Measurements from ENCODE around the gene MYL10.

MYL10 gene

DNA sequence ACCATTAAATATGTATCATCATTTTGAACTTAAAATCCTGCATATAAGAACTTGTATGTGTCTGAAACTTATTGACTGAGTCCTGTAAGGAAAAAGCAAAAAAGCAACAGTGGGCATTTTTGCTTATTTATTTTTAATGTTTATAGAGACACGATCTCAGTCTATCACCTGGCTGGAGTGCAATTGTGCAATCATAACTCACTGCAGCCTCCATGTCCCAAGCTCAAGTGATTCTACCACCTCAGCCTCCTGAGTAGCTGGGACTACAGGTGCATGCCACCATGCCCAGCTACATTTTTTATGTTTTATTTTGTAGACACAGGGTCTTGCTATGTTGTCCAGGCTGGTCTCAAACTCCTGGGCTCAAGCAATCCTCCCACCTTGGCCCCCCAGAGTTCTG lies 32.2 kb downstream of the MYL10 start:
- DNase-seq (ENCODE audit: low read depth) = no peak

DNA sequence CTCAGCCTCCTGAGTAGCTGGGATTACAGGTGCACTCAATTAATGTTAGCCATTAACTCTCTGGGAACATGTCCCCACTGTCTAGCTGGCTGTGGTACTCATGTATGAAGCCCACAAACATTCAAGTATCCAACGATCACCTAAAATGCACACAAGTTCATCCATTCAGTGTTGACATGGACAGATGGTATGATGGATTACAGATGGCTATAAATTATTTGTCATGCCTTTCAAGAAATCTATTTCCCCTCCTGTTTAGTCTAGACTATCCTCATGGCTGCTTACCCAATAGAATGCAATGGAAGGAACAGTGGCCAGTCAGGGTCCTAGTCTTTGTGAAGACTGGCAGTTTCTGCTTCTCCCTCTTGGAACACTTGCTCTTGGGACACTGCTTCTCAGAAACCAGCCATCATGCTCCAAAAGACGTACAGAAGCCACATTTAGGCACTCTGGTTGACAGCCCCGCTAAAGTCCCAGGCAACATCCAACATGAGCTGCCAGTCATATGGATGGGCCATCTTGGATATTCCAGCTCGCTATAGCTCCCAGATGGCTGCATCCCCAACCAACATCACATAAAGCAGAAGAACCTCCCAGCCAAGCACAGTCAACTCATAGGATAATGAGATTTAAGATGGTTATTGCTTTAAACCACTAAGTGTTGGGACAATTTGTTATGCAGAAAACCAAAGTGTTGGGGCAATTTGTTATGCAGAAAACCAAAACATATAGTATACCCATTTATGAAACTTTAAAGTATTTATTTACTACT lies 33.1 kb downstream of the MYL10 start:
- no peak for DNase-seq (ENCODE audit: low read depth)

- no peak for DNase-seq (ENCODE audit: low read depth)
Measured at GRCh38 chr7:101595246-101595645, 33.9 kb downstream of the MYL10 start.

DNA sequence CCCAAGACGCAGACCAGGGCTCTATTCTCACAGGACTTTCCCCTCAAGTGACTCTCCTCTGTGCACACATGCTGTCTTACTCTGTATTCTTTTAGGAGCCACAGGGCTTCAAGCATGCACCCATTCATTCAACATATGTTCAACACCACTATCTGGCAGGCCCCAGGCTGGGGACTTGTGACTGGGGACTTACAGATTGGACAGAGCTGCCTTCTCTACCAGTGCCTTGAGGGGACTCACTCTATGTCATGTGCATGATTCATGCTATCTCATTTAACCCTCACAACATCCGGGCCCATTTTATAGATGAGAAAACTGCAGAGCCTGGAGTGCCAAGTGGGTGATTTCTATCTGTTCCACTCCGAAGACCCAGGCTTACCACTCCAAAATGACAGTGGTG lies 34.3 kb downstream of the MYL10 start:
- no peak for DNase-seq (ENCODE audit: low read depth)

DNA sequence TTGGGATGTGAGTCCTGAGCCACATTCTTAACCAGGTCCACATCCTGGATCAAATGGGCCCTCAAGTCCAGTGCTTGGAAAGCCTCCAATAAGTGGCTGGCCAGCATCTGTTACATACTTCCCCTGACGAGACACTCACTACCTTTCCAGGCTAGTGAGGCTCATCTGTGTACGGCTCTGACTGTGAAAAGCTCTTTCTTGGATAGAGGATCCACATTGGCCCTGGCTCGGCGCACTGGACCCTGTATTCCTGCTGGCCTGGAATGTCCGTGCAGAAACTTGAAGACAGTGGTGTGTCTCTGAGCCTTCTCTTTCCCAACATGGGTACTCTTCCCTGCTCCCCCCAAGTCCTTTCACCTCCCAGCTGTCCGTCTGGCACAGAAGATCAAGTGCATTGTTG lies 35.5 kb downstream of the MYL10 start:
- DNase-seq (ENCODE audit: low read depth) = no peak

GRCh38 chr7:101591504-101591903 lies 37.6 kb downstream of the MYL10 start:
- no peak for DNase-seq (ENCODE audit: low read depth)

- DNase-seq (ENCODE audit: low read depth) = no peak
Measured at GRCh38 chr7:101590663-101591435, 38.2 kb downstream of the MYL10 start.

DNA sequence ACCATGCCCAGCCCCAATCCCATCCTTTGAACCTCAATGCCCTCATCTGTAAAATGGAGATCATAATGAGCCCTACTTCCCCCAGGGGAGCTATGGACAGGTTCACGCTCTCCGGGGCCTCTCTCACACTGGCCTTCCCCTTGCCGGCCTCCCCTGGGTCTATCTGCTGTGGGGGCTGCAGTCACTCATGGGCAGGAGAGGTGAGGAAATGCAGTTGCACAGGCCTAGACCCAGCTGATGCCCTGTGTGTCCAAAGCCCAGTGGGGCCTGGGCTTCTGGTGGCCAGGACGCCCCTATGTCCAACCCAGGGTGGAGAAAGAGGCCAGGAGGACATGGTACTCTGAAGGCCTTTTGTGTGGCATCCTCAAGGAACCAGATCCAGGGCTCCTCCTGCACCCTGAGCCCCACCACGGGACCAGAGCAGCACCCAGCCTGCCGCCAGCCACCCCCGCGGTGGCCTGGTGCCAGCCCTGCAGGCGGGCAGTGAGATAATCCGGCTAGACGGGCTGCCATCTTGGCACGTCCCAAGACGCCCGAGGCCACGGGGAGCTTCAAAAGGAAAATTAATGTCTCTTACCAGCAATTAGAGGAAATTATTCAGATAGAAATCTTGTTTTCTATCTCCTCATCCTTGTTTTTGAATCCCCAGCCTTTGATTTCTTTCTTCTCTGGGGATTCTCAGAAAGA lies 39.0 kb downstream of the MYL10 start:
- no peak for DNase-seq (ENCODE audit: low read depth)

DNA sequence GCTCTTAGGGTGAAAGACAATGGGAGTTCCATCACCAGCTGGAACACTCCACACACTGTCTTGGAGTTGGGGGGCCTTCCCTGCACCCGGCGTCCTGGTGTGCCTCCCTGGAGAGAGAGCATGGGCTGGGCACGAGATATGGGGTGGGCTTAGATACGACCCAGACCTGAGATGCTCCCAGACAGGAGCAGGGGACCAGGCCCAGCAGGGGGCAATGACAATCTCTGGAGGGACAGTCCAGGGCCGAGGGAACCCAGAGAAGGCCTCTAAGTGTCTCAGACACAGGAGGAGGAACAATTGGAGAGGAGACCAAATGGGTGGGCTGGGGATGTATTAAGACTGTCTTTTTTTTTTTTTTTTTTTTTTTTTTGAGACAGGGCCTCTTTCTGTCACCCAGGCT lies 40.0 kb downstream of the MYL10 start:
- DNase-seq (ENCODE audit: low read depth) = no peak

DNA sequence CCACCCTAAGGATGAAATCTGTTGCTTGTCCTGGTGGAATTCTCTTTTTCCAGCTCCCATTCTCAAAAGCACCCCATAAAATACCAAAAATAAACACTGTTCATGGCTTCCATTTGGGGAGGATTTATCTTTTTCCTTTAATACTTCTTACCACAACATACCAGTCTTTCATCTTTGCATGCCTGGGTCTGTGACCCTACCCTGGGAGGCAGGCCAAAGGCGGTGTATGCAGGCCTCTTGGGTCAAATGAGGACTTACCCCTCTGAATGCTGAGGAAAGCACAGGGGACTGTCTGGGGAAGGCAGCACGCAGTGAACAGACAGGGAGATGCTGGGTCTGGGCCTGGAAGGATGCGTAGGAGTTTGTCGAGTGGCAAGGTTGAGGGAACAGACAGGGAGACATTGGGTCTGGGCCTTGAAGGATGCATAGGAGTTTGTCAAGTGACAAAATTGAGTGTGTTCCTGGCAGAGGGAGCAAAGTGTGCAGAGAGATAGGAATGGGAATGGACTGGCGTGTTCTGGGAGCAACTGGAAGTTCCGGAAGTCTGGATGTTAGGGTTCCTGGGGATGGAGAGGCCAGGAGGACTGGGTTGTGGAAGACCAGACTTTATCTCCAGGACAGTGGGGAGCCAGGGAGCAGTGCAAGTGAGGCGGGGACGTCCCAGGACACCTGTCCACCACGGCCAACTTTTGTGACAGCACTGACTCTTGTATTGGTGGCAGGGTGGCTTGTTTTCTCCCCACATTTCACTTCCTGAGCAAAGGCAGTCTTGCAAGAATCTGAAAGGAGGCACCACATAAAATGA lies 40.8 kb downstream of the MYL10 start:
- peak; percentile 24 for DNase-seq (ENCODE audit: low read depth)

- DNase-seq (ENCODE audit: low read depth) = no peak
Measured at GRCh38 chr7:101586906-101587677, 42.0 kb downstream of the MYL10 start.

DNA sequence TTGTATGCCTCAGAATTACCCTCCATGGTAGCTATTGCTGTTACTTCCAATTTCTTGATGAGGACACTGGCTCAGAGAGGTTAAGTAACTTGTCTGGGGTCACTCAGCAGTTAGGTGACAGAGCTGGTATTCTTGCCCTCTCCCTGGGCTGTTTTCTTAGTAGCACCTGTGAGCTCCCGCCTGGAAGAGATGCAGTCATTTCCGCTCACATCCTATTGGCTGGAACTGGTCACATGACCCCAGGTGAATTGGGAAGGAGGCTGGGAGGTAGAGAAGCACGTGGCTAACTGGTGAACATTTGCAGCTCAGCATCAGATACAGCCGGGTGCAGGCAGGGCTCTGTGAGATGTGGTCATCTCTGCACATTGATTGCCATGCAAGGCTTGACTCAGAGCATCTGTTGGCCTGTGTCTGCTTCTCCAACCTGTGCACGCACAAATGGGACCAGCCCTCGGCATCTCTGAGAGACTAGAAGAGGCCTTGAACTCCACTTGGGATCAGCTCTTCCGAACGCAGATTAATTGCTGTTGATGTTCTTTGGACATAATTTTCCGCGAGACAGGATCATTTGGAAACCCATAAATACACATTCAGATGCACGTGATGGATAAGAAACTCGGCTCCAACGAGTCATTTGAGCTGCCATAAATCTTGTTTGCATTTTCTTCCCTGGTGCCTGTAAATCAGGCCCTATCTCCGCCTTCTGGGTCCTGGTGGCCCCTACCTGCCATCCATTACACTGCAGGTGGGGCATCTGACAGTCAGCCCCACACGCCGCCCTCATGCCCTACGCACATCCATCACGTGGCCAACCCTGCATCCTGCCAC lies 42.8 kb downstream of the MYL10 start:
- DNase-seq (ENCODE audit: low read depth) = no peak

GRCh38 chr7:101582971-101583370 lies 46.1 kb downstream of the MYL10 start:
- DNase-seq (ENCODE audit: low read depth) = no peak

DNA sequence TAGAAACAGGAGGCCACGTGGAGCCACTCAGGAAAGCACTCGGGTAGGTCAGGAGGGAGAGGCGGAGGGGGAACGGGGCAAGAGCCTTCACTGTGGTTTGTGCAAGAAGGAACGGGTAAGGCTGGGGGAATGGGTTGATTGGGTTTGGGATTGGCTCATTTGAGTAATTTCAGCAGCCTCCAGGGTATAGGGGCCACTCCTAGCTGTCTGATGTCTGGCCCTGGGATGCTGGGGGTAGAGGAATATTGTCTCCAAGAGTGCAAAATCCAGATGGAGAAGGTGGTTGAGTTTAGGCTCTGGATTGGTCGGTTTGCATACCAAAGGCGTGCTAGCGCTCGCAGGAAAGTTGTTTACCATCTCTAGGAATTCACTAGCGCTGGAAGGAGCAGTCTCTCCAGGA lies 47.2 kb downstream of the MYL10 start:
- DNase-seq (ENCODE audit: low read depth) = no peak

- DNase-seq (ENCODE audit: low read depth) = no peak
Measured at GRCh38 chr7:101580596-101580995, 48.5 kb downstream of the MYL10 start.

GRCh38 chr7:101578552-101578951 lies 50.5 kb downstream of the MYL10 start:
- no peak for DNase-seq (ENCODE audit: low read depth)

DNA sequence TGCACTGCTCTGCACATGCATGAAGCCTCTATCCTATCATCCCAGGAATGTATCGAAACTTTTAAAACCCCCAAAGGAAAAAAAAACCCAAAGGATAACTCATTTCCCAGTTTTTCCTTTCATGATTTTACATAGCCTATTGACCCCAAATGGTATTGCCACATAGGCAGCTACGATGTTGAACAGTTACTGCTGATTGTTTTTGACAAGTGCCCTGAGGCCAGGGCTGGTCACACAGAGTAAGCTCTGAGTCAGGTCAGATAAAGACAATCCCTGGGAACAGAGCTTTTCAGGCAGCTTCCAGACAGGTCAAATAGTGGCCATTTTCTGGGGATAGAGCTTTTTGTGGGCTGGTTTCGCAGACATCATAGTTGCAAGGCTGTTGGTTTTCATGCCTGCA lies 52.1 kb downstream of the MYL10 start:
- DNase-seq (ENCODE audit: low read depth) = no peak

DNA sequence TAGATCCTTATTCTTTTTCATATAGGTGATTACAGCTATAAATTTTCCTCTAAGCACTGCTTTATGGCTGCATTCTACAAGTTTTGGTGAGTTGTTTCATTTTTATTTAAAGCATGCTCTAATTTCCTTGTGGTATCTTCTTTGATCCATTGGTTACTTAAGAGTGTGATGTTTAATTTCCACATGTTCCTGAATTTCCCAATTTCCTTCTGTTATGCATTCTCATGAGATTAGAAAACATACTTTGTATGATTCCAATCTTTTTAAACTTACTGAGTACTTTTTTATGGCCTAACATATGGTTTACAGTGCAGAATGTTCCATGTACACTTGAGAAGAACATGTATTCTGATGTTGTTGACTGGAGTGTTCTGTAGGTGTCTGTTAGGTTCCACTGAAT lies 53.4 kb downstream of the MYL10 start:
- peak; percentile 31 for DNase-seq (ENCODE audit: low read depth)

- DNase-seq (ENCODE audit: low read depth) = no peak
Measured at GRCh38 chr7:101575168-101575567, 53.9 kb downstream of the MYL10 start.

GRCh38 chr7:101572156-101572555 lies 56.9 kb downstream of the MYL10 start:
- DNase-seq (ENCODE audit: low read depth) = no peak
